Upper lobe of left lung (tissue), 6 donors: Measurements from ENCODE around the gene SPEF1. TPM values are rescaled to one million over a fixed set of nuclear protein-coding genes. Genes with fewer than 3 reads are reported as not detected.

Experiments
- ATAC-seq, 2 donors: fragments of 200-7000 bp; cut with Tn5 transposase; one replicate each; pipeline ENCODE4 v1.9.1; 2022; ENCODE audit warnings: mild to moderate bottlenecking in 2 of 2, moderate library complexity in 2 of 2; ENCODE audit not compliant: low FRiP score in 2 of 2
- DNase-seq, 2 donors: peaks; one replicate each; pipeline ENCODE4 v3.0.0-alpha.2; 2019 to 2020
- H3K27ac ChIP-seq, 4 donors: fragments of 200-600 bp; sonication (generic); one replicate each; pipeline ENCODE4 v1.5.1; 2016 to 2019
- H3K27me3 ChIP-seq, 4 donors: fragments of 200-600 bp; sonication (generic); one replicate each; pipeline ENCODE4 v1.5.1; 2017 to 2019
- H3K36me3 ChIP-seq, 4 donors: fragments of 200-600 bp; sonication (generic); one replicate each; pipeline ENCODE4 v1.5.1; 2016 to 2019
- H3K4me1 ChIP-seq, 4 donors: fragments of 200-600 bp; sonication (generic); one replicate each; pipeline ENCODE4 v1.5.1; 2018 to 2019
- H3K4me3 ChIP-seq, 4 donors: fragments of 200-600 bp; sonication (generic); one replicate each; pipeline ENCODE4 v1.5.1; 2017 to 2019; ENCODE audit warnings: mild to moderate bottlenecking in 2 of 4, moderate library complexity in 1 of 4
- H3K9me3 ChIP-seq, 4 donors: fragments of 200-600 bp; sonication (generic); one replicate each; pipeline ENCODE4 v1.5.1; 2018 to 2019
- EP300 ChIP-seq, 4 donors: sonication (generic); formaldehyde crosslinking; IDR thresholded peaks; one replicate each; pipeline ENCODE4 v1.5.1; 2017; ENCODE audit warnings: antibody characterized with exemption in 4 of 4, control low read depth in 2 of 4
- POLR2A ChIP-seq, 4 donors: fragments of 450-650 bp; IDR thresholded peaks; one replicate each; pipeline ENCODE4 v1.5.1; 2016 to 2017; ENCODE audit warnings: antibody characterized with exemption in 4 of 4, mild to moderate bottlenecking in 2 of 4
- POLR2AphosphoS5 ChIP-seq, 2 donors: sonication (generic); formaldehyde crosslinking; IDR thresholded peaks; one replicate each; pipeline ENCODE4 v1.5.1; 2017; ENCODE audit warnings: antibody characterized with exemption in 2 of 2
- WGBS, 2 donors: methylation state at CpG; one replicate each; pipeline ENCODE4 v1.1.5; 2017 to 2018; 5-methylcytosine and 5-hydroxymethylcytosine counted together
- total RNA-seq, 6 donors: library from RNA; depleted of rRNA in 4 of 6; stranded (reverse); fragments of >200 nt in 4 of 6; gene quantifications; one replicate each; pipeline versions ENCODE4 v1.1.0 to v1.2.1, GENCODE V29; 2016 to 2021
- TF ChIP-seq, protein P1 (sequence below), 6 experiments: fragments of 450-650 bp in 4 of 6; fragments of 200-600 bp in 2 of 6; sonication (generic) in 2 of 6; IDR thresholded peaks; one replicate each; pipeline ENCODE4 v1.5.1; 2016 to 2019; ENCODE audit warnings: antibody characterized with exemption in 6 of 6
- donor health status: DM: no; HTN: no; CAD: no; lungs with moderate emphysema.
- donor health status: DM: no; HTN: yes; CAD: no; lungs with severe emphysema.

The SPEF1 gene
- total RNA-seq, 6 donors from 2014 or later: 0.34 to 15.1 (median 5.4) TPM

DNA sequence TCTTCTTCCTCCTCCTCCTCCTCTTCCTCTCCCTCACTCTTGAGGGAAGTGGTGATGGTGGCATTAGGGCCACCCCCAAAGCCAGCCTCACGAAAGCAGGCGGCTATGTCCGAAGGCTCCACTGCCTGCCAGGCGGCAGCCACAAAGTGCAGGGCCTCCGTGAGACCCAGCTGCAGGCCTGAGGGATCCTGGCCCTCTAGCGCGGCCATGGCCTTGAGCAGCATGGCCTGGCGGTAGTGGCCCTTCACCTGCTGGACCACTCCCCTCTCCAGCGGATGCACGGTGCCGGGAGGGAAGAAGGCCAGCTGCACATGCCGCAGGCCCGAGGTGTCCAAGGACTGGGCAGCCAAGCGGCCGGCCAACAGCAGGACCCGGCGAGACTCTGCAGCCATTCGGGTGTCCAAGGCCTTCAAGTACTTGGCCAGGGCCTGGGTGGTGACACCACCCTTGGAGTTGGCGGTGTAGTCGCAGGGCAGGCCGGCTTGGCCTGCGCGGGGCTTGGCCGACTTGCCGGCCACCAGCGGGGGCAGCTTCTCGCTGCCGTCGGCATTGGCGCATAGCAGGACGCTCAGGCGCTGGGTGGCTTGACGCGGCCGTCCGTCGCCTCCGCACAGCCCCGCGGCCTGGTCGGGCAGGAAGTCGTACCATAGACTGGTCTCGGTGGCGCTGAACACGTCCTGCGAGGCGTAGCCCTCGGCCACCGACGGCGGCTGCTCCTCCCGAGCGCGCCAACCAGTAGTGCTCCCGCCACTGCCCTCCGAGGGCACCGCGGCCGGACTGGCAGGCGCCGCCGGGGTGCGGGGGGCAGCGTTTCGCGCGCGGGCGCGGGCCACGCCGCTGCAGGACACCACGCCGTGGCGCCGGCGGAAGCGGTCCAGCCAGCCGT is 4.2 kb upstream of the SPEF1 start:
- DNase-seq (peak in 1 of 2 donors; percentile 90), ATAC-seq (peak in 1 of 2 donors; percentile 3)
- H3K4me1 ChIP-seq: peaks cover 49 to 63% (median 56%) of the 10 kb centered on the region in 4 donors
- H3K36me3 ChIP-seq: peaks cover 0 to 18% (median 0%) of the 10 kb centered on the region in 4 donors
- H3K27ac ChIP-seq: peak overlapping the region; percentile 84 to 88 (median 87)
- TF ChIP-seq, protein P1, sequence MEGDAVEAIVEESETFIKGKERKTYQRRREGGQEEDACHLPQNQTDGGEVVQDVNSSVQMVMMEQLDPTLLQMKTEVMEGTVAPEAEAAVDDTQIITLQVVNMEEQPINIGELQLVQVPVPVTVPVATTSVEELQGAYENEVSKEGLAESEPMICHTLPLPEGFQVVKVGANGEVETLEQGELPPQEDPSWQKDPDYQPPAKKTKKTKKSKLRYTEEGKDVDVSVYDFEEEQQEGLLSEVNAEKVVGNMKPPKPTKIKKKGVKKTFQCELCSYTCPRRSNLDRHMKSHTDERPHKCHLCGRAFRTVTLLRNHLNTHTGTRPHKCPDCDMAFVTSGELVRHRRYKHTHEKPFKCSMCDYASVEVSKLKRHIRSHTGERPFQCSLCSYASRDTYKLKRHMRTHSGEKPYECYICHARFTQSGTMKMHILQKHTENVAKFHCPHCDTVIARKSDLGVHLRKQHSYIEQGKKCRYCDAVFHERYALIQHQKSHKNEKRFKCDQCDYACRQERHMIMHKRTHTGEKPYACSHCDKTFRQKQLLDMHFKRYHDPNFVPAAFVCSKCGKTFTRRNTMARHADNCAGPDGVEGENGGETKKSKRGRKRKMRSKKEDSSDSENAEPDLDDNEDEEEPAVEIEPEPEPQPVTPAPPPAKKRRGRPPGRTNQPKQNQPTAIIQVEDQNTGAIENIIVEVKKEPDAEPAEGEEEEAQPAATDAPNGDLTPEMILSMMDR (IDR thresholded peaks at IDR 0.05): peak in 3 of 6 experiments; percentile 17 to 20 (median 19)
- TF ChIP-seq EP300 (IDR thresholded peaks at IDR 0.05) (no peak), POLR2A (IDR thresholded peaks at IDR 0.05) (peak in 1 of 4 donors; percentile 17), POLR2AphosphoS5 (IDR thresholded peaks at IDR 0.05) (no peak)
- no peaks in the 10 kb centered on the region for H3K27me3 ChIP-seq
- H3K4me3 ChIP-seq: peak overlapping the region; percentile 18 to 80 (median 68)
- WGBS, 2 donors: 64 to 65% methylated on average over 24 to 30 of the region's 79 CpGs
- no peaks in the 10 kb centered on the region for H3K9me3 ChIP-seq

GRCh38 chr20:3784863-3785239 is 3.6 kb upstream of the SPEF1 start:
- H3K4me1 ChIP-seq: peaks cover 49 to 64% (median 56%) of the 10 kb centered on the region in 4 donors
- peak overlapping the region in 3 of 4 donors; percentile 87 to 88 (median 87) for H3K27ac ChIP-seq
- peak overlapping the region; percentile 18 to 80 (median 68) for H3K4me3 ChIP-seq
- peaks cover 0 to 18% (median 0%) of the 10 kb centered on the region in 4 donors for H3K36me3 ChIP-seq
- H3K27me3 ChIP-seq: no peaks in the 10 kb centered on the region
- ATAC-seq: no peak
- TF ChIP-seq, protein P1 (IDR thresholded peaks at IDR 0.05): no peak
- TF ChIP-seq POLR2AphosphoS5 (IDR thresholded peaks at IDR 0.05): no peak
- no peak for TF ChIP-seq POLR2A (IDR thresholded peaks at IDR 0.05)
- TF ChIP-seq EP300 (IDR thresholded peaks at IDR 0.05): no peak
- no peaks in the 10 kb centered on the region for H3K9me3 ChIP-seq
- WGBS, 2 donors: 70 to 76% methylated on average over 6 of the region's 6 CpGs
- DNase-seq: no peak

- Histone ChIP-seq H3K27me3 (no peaks in the 10 kb centered on the region), H3K4me1 (peaks cover 49 to 64% (median 56%) of the 10 kb centered on the region in 4 donors), H3K4me3 (peak overlapping the region in 1 of 4 donors; percentile 80), H3K27ac (peak overlapping the region in 3 of 4 donors; percentile 62 to 87 (median 87)), H3K36me3 (peaks cover 0 to 18% (median 0%) of the 10 kb centered on the region in 4 donors), H3K9me3 (no peaks in the 10 kb centered on the region)
- ATAC-seq (no peak), DNase-seq (peak in 1 of 2 donors; percentile 79)
- no peak for TF ChIP-seq POLR2A (IDR thresholded peaks at IDR 0.05)
- TF ChIP-seq, protein P1 (IDR thresholded peaks at IDR 0.05): no peak
- TF ChIP-seq POLR2AphosphoS5 (IDR thresholded peaks at IDR 0.05): no peak
- no peak for TF ChIP-seq EP300 (IDR thresholded peaks at IDR 0.05)
- 71 to 80% methylated on average over 11 to 16 of the region's 17 CpGs for WGBS, 2 donors
Measured at GRCh38 chr20:3784216-3784853, 3.1 kb upstream of the SPEF1 start.

GRCh38 chr20:3783511-3784195 is 2.4 kb upstream of the SPEF1 start:
- WGBS, 2 donors: 72 to 80% methylated on average over 10 of the region's 10 CpGs
- TF ChIP-seq EP300 (IDR thresholded peaks at IDR 0.05): no peak
- TF ChIP-seq, protein P1 (IDR thresholded peaks at IDR 0.05): no peak
- TF ChIP-seq POLR2AphosphoS5 (IDR thresholded peaks at IDR 0.05): no peak
- no peak for ATAC-seq
- H3K27me3 ChIP-seq: no peaks in the 10 kb centered on the region
- H3K4me3 ChIP-seq: peak overlapping the region in 1 of 4 donors; percentile 80
- peaks cover 0 to 18% (median 0%) of the 10 kb centered on the region in 4 donors for H3K36me3 ChIP-seq
- DNase-seq: no peak
- H3K27ac ChIP-seq: peak overlapping the region in 3 of 4 donors; percentile 0 to 62 (median 48)
- no peaks in the 10 kb centered on the region for H3K9me3 ChIP-seq
- peaks cover 49 to 68% (median 57%) of the 10 kb centered on the region in 4 donors for H3K4me1 ChIP-seq
